HepG2 (cell line): ENCODE results near the gene SCN9A. TPM values are rescaled to one million over a fixed set of nuclear protein-coding genes. Genes with fewer than 3 reads are reported as not detected.

Experiments
- CCAR2 ChIP-seq: fragments of 200-400 bp; formaldehyde crosslinking; optimal IDR thresholded peaks from 2 replicates; pipeline ENCODE3; 2018; ENCODE audit warnings: low read depth, mild to moderate bottlenecking, low read length, moderate library complexity
- DR1 ChIP-seq: sonication (generic); formaldehyde crosslinking; IDR thresholded peaks from 2 replicates; pipeline ENCODE4 v1.8.0; 2021; ENCODE audit warnings: mild to moderate bottlenecking, missing genetic modification reagents, inconsistent platforms
- ELF3 ChIP-seq: IDR thresholded peaks from 2 replicates; pipeline ENCODE4 v1.6.1; 2016; ENCODE audit warnings: missing genetic modification reagents, missing compliant biosample characterization
- HDAC2 ChIP-seq: sonication (generic); formaldehyde crosslinking; IDR thresholded peaks from 2 replicates; pipeline ENCODE4 v1.4.0; 2020; ENCODE audit warnings: missing genetic modification reagents
- ISL2 ChIP-seq: sonication (generic); formaldehyde crosslinking; IDR thresholded peaks from 2 replicates; pipeline ENCODE4 v1.5.0; 2020; ENCODE audit warnings: missing genetic modification reagents
- MIXL1 ChIP-seq: IDR thresholded peaks from 2 replicates; pipeline ENCODE4 v1.6.1; 2016
- NFIC ChIP-seq: IDR thresholded peaks from 2 replicates; pipeline ENCODE4 v1.6.1; 2012; ENCODE audit warnings: mild to moderate bottlenecking, low read length, inconsistent platforms
- ONECUT2 ChIP-seq: sonication (generic); formaldehyde crosslinking; IDR thresholded peaks from 2 replicates; pipeline ENCODE4 v1.4.0; 2020; ENCODE audit warnings: missing genetic modification reagents
- RCOR2 ChIP-seq: IDR thresholded peaks from 2 replicates; pipeline ENCODE4 v1.6.1; 2016; ENCODE audit warnings: missing biosample characterization, missing genetic modification reagents
- SALL1 ChIP-seq: sonication (generic); formaldehyde crosslinking; IDR thresholded peaks from 2 replicates; pipeline ENCODE4 v1.8.0; 2022; ENCODE audit warnings: mild to moderate bottlenecking, missing genetic modification reagents
- SAP130 ChIP-seq: IDR thresholded peaks from 2 replicates; pipeline ENCODE4 v1.6.1; 2016; ENCODE audit warnings: low read depth
- SMAD3 ChIP-seq: sonication (generic); formaldehyde crosslinking; IDR thresholded peaks from 2 replicates; pipeline ENCODE4 v1.4.0; 2020; ENCODE audit warnings: missing genetic modification reagents
- SRY ChIP-seq: sonication (generic); formaldehyde crosslinking; IDR thresholded peaks from 2 replicates; pipeline ENCODE4 v1.8.0; 2022; ENCODE audit warnings: mild to moderate bottlenecking, missing genetic modification reagents
- ZBTB1 ChIP-seq: sonication (generic); formaldehyde crosslinking; IDR thresholded peaks from 2 replicates; pipeline ENCODE4 v1.4.0; 2020; ENCODE audit warnings: missing genetic modification reagents, borderline replicate concordance
- ZFP1 ChIP-seq: IDR thresholded peaks from 2 replicates; pipeline ENCODE4 v1.6.1; 2016
- ZNF484 ChIP-seq: sonication (generic); formaldehyde crosslinking; IDR thresholded peaks from 2 replicates; pipeline ENCODE4 v1.5.1; 2020; ENCODE audit warnings: mild to moderate bottlenecking, low read depth, missing genetic modification reagents, borderline replicate concordance
- ZNF496 ChIP-seq: sonication (generic); formaldehyde crosslinking; IDR thresholded peaks from 2 replicates; pipeline ENCODE4 v1.8.1; 2023; ENCODE audit warnings: mild to moderate bottlenecking, moderate library complexity, missing genetic modification reagents; ENCODE audit not compliant: insufficient replicate concordance
- ZNF766 ChIP-seq: sonication (generic); formaldehyde crosslinking; IDR thresholded peaks from 2 replicates; pipeline ENCODE4 v1.5.0; 2020; ENCODE audit warnings: missing genetic modification reagents, borderline replicate concordance
- ZSCAN20 ChIP-seq: sonication (generic); formaldehyde crosslinking; IDR thresholded peaks from 2 replicates; pipeline ENCODE4 v1.4.0; 2020; ENCODE audit warnings: missing genetic modification reagents, mild to moderate bottlenecking, borderline replicate concordance
- ZSCAN22 ChIP-seq: sonication (generic); formaldehyde crosslinking; IDR thresholded peaks from 2 replicates; pipeline ENCODE4 v1.4.0; 2020; ENCODE audit warnings: mild to moderate bottlenecking, missing genetic modification reagents
- polyA plus RNA-seq, 8 experiments: library from polyadenylated mRNA; depleted of rRNA in 3 of 8; stranded (reverse) in 7 of 8; unstranded in 1 of 8; fragments of >200 nt; fragmentation: Illumina TruSeq in 4 of 8; extraction: Trizol in 4 of 8; gene quantifications; 2 replicates each; pipeline versions ENCODE4 v1.2.1 to v1.2.3, GENCODE V29; 2011 to 2016; ENCODE audit warnings: low read depth in 4 of 8, missing spikeins in 1 of 8, mixed read lengths in 1 of 8; ENCODE audit not compliant: insufficient read depth in 1 of 8
- total RNA-seq, 5 experiments: library from RNA; depleted of rRNA; stranded (reverse); fragments of >200 nt; fragmentation: Illumina TruSeq; extraction: Trizol; gene quantifications; 2 replicates each; pipeline ENCODE4 v1.2.3, GENCODE V29; 2016; ENCODE audit warnings: low read depth in 1 of 5
- TF ChIP-seq, protein P1 (sequence below): sonication (generic); formaldehyde crosslinking; conservative IDR thresholded peaks from 2 replicates; pipeline ENCODE4 v1.4.0; 2020; ENCODE audit warnings: missing genetic modification reagents
- TF ChIP-seq, protein P2 (sequence below): sonication (generic); formaldehyde crosslinking; IDR thresholded peaks from 2 replicates; pipeline ENCODE4 v1.8.1; 2023; ENCODE audit warnings: mild to moderate bottlenecking, missing genetic modification reagents
- TF ChIP-seq, protein P3 (sequence below): sonication (generic); formaldehyde crosslinking; IDR thresholded peaks from 2 replicates; pipeline ENCODE4 v1.5.1; 2020; ENCODE audit warnings: missing genetic modification reagents, mild to moderate bottlenecking, borderline replicate concordance
- TF ChIP-seq, protein P4 (sequence below): sonication (generic); formaldehyde crosslinking; conservative IDR thresholded peaks from 2 replicates; pipeline ENCODE4 v1.4.0; 2020; ENCODE audit warnings: missing genetic modification reagents

SCN9A gene
- total and polyA plus RNA-seq, 2 of the 13 experiments (the other 11 are each of a cell fraction or from before 2014, with no cell fraction given), result 15.3 to 24.3 TPM

DNA sequence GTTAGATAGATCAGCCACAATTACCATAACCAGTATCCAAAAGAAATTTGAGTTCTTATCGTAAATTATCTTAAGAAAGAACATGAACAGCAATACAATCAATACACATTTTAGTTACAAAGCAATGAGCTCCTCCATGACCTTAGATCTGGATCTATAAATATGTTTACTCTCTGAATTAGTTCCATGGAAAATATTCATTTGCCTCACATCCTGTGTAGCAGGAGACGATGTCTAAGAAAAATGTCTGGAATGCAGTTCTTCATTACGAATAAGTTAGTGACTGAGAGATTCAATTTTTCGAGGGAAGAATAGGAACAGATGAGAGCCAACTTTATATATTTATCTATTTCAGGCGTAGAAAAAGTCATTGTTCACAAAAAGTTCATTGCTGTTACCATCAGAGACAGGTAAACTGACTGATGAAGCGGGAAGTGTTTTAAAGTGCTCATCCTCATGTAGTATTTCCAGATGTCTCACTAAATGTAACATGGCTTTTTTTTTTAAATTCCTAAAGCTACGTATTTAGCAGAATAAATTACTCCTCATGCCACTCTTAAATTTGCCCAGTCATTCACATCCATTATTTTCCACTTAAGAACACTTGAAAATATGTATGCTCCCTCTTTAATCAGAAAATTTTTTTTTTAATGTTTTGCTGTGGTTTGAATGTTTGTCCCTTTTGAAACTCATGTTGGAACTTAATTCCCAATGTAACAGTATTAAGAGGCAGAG is 141.5 kb downstream of the SCN9A start (continued):
- TF ChIP-seq, protein P1, sequence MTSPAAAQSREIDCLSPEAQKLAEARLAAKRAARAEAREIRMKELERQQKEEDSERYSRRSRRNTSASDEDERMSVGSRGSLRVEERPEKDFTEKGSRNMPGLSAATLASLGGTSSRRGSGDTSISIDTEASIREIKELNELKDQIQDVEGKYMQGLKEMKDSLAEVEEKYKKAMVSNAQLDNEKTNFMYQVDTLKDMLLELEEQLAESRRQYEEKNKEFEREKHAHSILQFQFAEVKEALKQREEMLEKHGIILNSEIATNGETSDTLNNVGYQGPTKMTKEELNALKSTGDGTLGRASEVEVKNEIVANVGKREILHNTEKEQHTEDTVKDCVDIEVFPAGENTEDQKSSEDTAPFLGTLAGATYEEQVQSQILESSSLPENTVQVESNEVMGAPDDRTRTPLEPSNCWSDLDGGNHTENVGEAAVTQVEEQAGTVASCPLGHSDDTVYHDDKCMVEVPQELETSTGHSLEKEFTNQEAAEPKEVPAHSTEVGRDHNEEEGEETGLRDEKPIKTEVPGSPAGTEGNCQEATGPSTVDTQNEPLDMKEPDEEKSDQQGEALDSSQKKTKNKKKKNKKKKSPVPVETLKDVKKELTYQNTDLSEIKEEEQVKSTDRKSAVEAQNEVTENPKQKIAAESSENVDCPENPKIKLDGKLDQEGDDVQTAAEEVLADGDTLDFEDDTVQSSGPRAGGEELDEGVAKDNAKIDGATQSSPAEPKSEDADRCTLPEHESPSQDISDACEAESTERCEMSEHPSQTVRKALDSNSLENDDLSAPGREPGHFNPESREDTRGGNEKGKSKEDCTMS, result no peak
- TF ChIP-seq ZNF766 (CRISPR knock-in tag), result no peak
- TF ChIP-seq DR1 (CRISPR knock-in tag), result no peak
- TF ChIP-seq MIXL1 (CRISPR knock-in tag), result peak; percentile 93
- TF ChIP-seq, protein P2, sequence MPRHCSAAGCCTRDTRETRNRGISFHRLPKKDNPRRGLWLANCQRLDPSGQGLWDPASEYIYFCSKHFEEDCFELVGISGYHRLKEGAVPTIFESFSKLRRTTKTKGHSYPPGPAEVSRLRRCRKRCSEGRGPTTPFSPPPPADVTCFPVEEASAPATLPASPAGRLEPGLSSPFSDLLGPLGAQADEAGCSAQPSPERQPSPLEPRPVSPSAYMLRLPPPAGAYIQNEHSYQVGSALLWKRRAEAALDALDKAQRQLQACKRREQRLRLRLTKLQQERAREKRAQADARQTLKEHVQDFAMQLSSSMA (CRISPR knock-in tag), result no peak
- TF ChIP-seq, protein P3, sequence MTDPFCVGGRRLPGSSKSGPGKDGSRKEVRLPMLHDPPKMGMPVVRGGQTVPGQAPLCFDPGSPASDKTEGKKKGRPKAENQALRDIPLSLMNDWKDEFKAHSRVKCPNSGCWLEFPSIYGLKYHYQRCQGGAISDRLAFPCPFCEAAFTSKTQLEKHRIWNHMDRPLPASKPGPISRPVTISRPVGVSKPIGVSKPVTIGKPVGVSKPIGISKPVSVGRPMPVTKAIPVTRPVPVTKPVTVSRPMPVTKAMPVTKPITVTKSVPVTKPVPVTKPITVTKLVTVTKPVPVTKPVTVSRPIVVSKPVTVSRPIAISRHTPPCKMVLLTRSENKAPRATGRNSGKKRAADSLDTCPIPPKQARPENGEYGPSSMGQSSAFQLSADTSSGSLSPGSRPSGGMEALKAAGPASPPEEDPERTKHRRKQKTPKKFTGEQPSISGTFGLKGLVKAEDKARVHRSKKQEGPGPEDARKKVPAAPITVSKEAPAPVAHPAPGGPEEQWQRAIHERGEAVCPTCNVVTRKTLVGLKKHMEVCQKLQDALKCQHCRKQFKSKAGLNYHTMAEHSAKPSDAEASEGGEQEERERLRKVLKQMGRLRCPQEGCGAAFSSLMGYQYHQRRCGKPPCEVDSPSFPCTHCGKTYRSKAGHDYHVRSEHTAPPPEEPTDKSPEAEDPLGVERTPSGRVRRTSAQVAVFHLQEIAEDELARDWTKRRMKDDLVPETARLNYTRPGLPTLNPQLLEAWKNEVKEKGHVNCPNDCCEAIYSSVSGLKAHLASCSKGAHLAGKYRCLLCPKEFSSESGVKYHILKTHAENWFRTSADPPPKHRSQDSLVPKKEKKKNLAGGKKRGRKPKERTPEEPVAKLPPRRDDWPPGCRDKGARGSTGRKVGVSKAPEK (CRISPR knock-in tag), result no peak
- no peak for TF ChIP-seq SRY (CRISPR knock-in tag)
- TF ChIP-seq ZNF496 (CRISPR knock-in tag), result no peak
- no peak for TF ChIP-seq CCAR2
- peak; percentile 81 for TF ChIP-seq ONECUT2
- TF ChIP-seq RCOR2 (CRISPR knock-in tag), result peak; percentile 39; the same call in 1 of the 2 replicates
- no peak for TF ChIP-seq ZNF484 (CRISPR knock-in tag)
- peak; percentile 55; the same call in 1 of the 2 replicates for TF ChIP-seq ELF3 (CRISPR knock-in tag)
- no peak for TF ChIP-seq ZBTB1
- peak; percentile 44; the same call in 1 of the 2 replicates for TF ChIP-seq SALL1 (CRISPR knock-in tag)
- TF ChIP-seq NFIC, result peak; percentile 80; the same call in 1 of the 2 replicates
- TF ChIP-seq ISL2 (CRISPR knock-in tag), result peak; percentile 80
- peak; percentile 64; the same call in 1 of the 2 replicates for TF ChIP-seq HDAC2 (CRISPR knock-in tag)
- no peak for TF ChIP-seq ZSCAN20
- peak; percentile 36; the same call in 1 of the 2 replicates for TF ChIP-seq SAP130 (CRISPR knock-in tag)
- TF ChIP-seq, protein P4, sequence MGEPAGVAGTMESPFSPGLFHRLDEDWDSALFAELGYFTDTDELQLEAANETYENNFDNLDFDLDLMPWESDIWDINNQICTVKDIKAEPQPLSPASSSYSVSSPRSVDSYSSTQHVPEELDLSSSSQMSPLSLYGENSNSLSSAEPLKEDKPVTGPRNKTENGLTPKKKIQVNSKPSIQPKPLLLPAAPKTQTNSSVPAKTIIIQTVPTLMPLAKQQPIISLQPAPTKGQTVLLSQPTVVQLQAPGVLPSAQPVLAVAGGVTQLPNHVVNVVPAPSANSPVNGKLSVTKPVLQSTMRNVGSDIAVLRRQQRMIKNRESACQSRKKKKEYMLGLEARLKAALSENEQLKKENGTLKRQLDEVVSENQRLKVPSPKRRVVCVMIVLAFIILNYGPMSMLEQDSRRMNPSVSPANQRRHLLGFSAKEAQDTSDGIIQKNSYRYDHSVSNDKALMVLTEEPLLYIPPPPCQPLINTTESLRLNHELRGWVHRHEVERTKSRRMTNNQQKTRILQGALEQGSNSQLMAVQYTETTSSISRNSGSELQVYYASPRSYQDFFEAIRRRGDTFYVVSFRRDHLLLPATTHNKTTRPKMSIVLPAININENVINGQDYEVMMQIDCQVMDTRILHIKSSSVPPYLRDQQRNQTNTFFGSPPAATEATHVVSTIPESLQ (CRISPR knock-in tag), result no peak
- TF ChIP-seq SMAD3 (CRISPR knock-in tag), result no peak
- TF ChIP-seq ZFP1 (CRISPR knock-in tag), result no peak
- no peak for TF ChIP-seq ZSCAN22 (CRISPR knock-in tag)
